ENCODE data around the gene DPH2.

DPH2 gene

DNA sequence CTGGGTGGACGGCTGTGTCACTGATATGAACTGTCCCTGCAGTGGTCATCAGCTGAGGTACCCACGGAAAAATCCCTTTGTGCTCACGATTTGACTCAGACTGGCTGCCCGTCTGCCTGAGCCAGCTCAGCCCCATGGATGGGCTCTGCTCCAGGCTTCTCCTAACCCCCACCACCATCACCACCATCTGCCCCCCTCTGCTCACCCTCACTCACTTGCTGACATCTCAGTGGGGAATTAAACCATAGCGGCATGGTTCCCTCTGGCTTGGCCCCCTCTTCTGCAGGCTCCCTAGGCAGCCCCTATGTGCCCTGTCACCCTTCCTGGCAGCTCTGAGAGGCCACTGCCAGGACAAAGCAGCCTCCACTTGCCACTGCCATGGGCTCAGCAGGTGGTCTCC lies 44.1 kb downstream of the DPH2 start:
- no peak for DNase-seq (ENCODE audit: low read depth, low spot score)
- POLR2A ChIA-PET, result interaction anchor here (0.7 kb wide), 1 partner anchor 22 kb away, joined by 5 read pairs; no protein-coding TSS in a partner anchor

DNA sequence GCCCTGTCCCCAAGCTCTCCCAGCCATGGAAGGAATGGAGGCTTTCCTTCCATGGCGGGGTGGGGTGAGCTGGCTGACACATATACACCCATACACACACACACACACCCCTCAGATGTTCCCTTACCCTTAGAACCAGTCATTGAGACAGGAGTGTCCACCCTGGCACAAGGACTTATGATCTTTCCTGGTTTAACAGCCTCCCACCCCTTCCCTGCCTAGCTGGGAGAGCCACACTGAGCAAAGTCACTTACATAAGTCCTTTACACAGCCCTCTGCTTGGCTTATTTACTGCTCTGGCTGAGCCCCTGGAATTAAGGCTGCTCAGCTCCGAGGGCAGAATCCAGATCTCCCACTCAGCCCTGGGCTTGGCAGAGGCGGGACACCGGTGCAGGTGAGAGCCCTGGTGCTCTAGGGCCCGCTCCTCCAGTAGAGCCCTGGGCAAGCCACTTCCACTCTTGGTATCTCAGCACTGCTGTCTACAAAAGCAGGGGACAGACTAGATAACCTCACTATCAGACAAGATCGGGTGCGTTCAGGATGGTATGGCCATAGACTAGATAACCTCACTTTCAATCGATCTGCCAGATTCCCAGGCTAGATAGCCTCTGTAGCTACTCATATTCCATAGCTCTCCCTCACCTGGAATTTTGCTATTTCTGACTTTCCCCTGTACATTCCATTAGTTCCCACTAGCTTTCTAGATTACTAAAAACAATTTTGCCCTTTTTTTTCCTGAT lies 44.7 kb downstream of the DPH2 start:
- DNase-seq (ENCODE audit: low read depth, low spot score), result no peak
- CTCF ChIA-PET, result interaction anchor here (0.9 to 15.1 kb wide), 5 partner anchors 10 to 33 kb away, joined by 3 to 170 read pairs (median 4); partner anchors contain the start of gene SLC6A9
- TF ChIP-seq, protein P1, sequence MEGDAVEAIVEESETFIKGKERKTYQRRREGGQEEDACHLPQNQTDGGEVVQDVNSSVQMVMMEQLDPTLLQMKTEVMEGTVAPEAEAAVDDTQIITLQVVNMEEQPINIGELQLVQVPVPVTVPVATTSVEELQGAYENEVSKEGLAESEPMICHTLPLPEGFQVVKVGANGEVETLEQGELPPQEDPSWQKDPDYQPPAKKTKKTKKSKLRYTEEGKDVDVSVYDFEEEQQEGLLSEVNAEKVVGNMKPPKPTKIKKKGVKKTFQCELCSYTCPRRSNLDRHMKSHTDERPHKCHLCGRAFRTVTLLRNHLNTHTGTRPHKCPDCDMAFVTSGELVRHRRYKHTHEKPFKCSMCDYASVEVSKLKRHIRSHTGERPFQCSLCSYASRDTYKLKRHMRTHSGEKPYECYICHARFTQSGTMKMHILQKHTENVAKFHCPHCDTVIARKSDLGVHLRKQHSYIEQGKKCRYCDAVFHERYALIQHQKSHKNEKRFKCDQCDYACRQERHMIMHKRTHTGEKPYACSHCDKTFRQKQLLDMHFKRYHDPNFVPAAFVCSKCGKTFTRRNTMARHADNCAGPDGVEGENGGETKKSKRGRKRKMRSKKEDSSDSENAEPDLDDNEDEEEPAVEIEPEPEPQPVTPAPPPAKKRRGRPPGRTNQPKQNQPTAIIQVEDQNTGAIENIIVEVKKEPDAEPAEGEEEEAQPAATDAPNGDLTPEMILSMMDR (IDR thresholded peaks at IDR 0.05; ENCODE audit: insufficient read depth, low read length, missing control alignments), result no peak
- no peak overlapping the region for H3K4me3 ChIP-seq (ENCODE audit: low read depth, low read length)
- POLR2A ChIA-PET, result interaction anchor here (1.3 kb wide), 1 partner anchor 17 kb away, joined by 5 read pairs; the partner anchor contains the start of gene SLC6A9

More for the DNA sequence above, 44.1 kb downstream of the DPH2 start:
- CTCF ChIA-PET, result interaction anchor here (0.9 to 15.1 kb wide), 5 partner anchors 9 to 34 kb away, joined by 3 to 170 read pairs (median 16); no protein-coding TSS in a partner anchor
- TF ChIP-seq, protein P1 (IDR thresholded peaks at IDR 0.05; ENCODE audit: insufficient read depth, low read length, missing control alignments), result no peak
- H3K4me3 ChIP-seq (ENCODE audit: low read depth, low read length), result no peak overlapping the region

DNA sequence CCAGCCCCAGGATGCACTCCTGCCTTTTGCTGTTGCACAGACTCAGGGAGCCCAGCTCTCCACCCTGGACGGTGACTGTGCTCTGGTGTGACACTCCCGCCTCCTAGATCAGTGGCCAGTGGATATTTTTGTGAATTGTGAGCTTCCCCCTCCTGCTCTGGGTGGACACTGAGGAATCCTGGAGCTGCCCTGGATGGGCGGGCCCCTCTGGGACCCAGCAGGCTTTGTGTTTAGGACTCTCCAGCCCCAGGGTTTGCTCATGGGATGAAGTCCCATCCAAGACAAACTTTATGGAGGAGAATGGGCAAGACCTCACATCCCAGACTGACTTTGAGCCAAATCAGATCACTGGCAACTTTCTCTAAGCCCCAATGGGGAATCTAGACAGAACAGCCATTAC lies 45.4 kb downstream of the DPH2 start:
- ChIA-PET POLR2A (interaction anchor here (1.3 kb wide), 1 partner anchor 16 kb away, joined by 5 read pairs; the partner anchor contains the start of gene SLC6A9), CTCF (interaction anchor here (1.0 to 15.1 kb wide), 4 partner anchors 11 to 32 kb away, joined by 3 to 170 read pairs (median 10); partner anchors contain the start of gene SLC6A9)
- TF ChIP-seq, protein P1 (IDR thresholded peaks at IDR 0.05; ENCODE audit: insufficient read depth, low read length, missing control alignments), result no peak
- H3K4me3 ChIP-seq (ENCODE audit: low read depth, low read length), result no peak overlapping the region
- DNase-seq (ENCODE audit: low read depth, low spot score), result no peak

- TF ChIP-seq, protein P1 (IDR thresholded peaks at IDR 0.05; ENCODE audit: insufficient read depth, low read length, missing control alignments), result no peak
- CTCF ChIA-PET, result interaction anchor here (1.0 to 15.1 kb wide), 2 partner anchors 12 to 20 kb away, joined by 4 to 170 read pairs; no protein-coding TSS in a partner anchor
- POLR2A ChIA-PET, result interaction anchor here (1.3 kb wide), 1 partner anchor 15 kb away, joined by 5 read pairs; the partner anchor contains the start of gene SLC6A9
- no peak overlapping the region for H3K4me3 ChIP-seq (ENCODE audit: low read depth, low read length)
- DNase-seq (ENCODE audit: low read depth, low spot score), result no peak
Observed at GRCh38 chr1:44016041-44016889, 46.5 kb downstream of the DPH2 start.

- POLR2A ChIA-PET, result interaction anchor here (0.9 kb wide), 1 partner anchor 10 kb away, joined by 3 read pairs; no protein-coding TSS in a partner anchor
- CTCF ChIA-PET, result interaction anchor here (1.0 to 15.1 kb wide), 2 partner anchors 12 to 19 kb away, joined by 4 to 170 read pairs; no protein-coding TSS in a partner anchor
- DNase-seq (ENCODE audit: low read depth, low spot score), result no peak
- TF ChIP-seq, protein P1 (IDR thresholded peaks at IDR 0.05; ENCODE audit: insufficient read depth, low read length, missing control alignments), result no peak
- H3K4me3 ChIP-seq (ENCODE audit: low read depth, low read length), result no peak overlapping the region
Observed at GRCh38 chr1:44016890-44017400, 47.1 kb downstream of the DPH2 start.

Data from AG04449 (cell line).